ENCODE measurements around the gene KRTAP3-1.
"Not testable (repeated sequence)": the region's sequence is repeated elsewhere in the genome, so short reads cannot be mapped to it uniquely, and the experiment has no call there.

The KRTAP3-1 gene

DNA sequence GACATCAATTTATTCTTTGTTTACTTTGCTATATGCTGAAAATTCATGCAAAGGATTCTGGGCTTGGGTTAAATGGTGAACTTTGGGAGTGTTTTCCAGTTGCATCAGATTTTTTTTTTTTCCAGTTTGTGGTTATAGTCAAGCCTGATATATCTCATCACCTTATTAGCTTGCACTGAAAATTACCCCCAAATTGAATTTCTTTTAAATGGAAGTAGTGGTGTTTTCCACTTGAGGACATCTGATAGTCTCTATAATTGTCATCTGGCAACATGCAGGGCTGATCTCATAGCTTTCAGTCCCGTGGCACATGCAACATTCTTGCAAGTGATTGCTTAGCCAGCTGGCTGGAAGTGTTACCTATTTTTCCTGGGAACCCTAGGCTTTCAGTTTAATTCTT is 4.7 kb upstream of the KRTAP3-1 start:
- DNase-seq, result no peak

DNA sequence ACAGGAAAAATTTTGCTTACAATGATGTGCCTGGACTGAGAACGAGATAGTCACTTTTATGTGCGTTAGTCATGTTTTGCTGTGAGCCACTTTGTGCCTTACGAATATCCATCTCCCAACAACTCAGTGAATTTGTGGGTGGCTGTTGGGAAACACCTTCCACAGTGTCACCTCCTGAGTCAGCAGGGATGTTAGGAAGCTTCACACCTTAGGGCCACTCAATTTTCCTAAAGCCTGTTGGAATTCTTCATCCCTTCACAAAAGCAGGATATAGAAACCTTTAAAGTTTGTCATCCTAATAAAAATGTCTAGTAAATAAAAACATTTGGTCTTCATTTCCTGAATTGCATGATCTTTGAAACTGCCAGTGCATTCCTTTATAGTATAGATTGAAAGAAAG is 4.3 kb upstream of the KRTAP3-1 start:
- DNase-seq, result no peak

DNA sequence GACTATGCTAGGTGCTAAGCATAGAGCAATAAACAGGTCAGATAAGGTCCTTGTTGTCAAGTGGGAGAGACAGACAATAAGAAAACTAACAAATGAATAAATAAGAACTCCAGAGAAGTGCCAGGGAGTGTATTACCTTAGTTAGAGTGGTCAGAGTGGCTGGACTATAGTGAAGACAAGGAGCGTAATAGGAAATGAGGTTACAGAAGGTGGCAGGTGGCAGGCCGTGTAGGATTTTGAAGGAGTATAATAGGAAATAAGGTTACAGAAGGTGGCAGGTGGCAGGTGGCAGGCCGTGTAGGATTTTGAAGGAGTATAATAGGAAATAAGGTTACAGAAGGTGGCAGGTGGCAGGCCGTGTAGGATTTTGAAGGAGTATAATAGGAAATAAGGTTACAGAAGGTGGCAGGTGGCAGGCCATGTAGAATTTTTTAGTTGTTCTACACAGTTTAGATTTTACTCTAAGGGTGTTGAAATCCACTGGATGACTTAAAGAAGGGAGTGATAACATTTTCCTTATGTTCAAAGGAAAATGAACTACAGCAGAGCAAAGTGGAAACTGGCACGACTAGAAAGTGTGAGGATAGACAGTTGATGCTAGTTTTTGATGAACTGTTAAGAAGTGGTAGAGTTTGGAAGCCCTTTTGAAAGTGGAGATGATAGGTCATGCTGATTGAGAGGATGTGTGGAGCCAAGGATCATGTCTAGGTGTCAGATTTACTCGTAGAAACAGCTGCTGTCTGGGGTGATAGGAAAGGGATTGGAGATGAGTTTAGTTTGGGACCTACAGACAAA is 3.6 kb upstream of the KRTAP3-1 start:
- DNase-seq, result no peak

DNA sequence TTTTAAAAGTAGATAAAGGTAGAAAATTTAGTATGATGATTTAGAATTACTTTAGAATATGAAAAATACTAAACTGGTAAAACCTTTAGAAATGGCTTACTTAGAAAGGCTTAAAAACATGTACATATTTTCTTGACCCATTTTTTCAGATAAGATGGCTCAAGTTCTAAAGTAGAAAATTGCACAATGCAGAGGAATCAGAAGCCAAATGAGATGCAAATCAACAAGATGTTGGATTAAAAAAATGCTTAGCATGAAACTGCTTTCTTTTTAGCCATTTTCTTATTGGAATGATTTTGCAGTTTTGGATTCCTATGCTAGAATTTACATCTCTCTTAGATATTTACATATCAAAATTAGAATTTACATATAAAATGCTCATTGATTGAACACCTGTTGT is 1.5 kb upstream of the KRTAP3-1 start:
- no peak for DNase-seq

DNA sequence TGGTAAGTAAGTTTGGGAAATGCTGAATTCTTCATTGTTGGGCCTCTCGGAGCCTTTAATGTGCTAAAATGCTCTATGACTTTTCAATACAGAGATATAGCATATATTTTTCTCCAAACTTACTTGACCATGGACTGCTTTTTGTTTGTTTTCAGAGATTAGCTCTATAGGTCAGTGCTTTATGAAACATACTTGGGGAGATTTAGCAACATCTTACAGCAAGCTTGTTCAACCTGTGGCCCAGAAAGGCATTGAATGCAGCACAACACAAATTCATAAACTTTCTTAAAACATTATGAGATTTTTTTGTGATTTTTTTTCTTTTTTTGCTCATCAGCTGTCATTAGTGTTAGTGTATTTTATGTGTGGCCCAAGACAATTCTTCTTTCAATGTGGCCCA is 1.0 kb upstream of the KRTAP3-1 start:
- no peak for DNase-seq

DNA sequence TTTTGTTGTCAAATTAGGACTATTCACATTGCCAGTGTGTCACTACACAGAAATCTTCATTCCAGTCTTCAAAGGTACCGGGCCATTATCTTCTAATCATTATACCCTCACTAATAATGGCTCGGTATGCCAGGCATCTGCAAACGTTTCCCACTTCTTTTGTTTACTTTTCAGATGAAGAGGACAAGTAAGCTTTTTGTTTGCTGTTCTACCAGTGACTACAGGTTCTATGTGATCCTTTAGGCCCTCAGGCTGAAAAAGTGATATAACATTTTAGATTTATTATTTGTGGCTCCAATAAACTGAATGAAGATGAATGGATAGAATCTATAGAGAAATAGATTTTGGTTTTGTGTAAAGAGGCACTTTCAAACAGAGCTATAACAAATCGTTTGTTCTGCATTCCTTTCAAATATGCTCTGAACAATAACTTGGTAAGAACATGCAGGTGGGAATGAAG is 403 bp upstream of the KRTAP3-1 start:
- no peak for DNase-seq

DNA sequence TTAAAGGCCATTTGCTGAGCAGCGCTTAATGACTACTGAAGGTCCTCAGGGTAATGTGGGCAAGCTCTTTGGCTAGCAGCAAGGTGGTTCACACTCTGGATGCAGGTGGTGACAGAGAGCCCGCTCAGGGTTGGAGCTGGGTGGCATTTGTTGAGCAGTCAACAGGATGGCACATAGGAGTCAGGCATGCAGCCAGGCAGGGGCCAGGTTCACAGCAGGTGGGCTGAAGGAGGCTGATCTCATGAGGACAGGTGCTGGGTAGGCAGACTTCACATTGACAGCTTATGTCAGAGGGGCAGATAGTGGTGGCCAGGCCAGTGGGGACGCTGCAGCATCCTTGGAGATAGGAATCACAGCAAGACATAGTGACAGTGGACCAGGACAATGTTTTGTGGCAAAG is 4.5 kb downstream of the KRTAP3-1 start:
- no peak for DNase-seq

DNA sequence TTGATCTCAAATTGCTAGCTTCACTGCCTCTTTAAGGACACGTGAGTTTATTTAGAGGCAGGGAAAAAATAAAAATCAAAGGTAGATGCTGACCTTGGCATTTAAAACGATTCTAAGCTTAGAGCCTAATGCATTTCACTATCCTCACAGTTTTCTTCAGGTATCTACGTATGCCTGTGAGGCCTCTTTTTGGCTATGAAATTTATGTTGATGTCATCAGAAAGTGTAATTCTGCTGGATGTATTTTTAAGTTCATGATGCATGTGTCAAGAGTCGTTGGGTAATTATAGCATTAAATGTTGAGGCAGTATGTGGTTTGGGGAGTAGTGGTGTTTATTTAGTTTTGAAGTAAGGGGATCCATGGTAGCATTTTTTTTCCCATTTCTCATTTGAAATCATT is 5.0 kb downstream of the KRTAP3-1 start:
- no peak for DNase-seq

DNA sequence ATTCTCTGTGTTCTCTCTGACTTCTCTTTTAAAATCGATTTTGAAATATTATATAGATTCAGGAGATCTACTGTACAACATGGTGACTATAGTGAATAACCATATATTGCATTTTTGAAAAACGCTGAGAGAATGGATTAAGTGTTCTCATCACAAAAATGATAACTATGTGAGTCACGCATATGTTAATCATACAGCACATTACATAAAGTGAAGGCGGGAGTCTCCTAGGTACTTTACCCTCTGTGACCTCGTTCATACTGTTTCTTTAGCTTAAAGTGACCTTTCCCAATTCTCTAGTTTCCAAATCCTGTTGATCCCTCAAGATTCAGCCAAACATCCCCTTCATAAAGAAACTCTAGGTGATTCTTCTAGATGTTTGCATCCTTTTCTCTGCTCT is 6.1 kb downstream of the KRTAP3-1 start:
- DNase-seq, result no peak

DNA sequence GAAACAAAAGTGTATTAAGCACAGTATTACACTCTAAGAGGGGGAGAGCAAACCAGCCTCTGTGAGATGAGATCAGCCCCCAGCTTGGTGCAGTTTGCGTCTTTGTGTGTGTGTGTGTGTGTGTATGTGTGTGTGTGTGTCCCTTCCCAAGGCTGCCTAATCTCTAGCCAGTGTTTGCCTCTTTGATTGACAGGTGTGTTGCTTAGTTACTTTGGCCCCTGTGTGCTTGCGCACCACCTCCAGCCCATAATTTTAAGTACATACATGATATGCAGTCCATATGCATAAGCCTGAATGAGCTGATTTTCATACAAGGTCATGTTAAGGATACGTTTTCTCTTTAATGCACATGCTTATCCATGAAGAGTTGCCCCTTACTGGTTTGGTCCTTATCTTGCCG is 7.1 kb downstream of the KRTAP3-1 start:
- no peak for DNase-seq

DNA sequence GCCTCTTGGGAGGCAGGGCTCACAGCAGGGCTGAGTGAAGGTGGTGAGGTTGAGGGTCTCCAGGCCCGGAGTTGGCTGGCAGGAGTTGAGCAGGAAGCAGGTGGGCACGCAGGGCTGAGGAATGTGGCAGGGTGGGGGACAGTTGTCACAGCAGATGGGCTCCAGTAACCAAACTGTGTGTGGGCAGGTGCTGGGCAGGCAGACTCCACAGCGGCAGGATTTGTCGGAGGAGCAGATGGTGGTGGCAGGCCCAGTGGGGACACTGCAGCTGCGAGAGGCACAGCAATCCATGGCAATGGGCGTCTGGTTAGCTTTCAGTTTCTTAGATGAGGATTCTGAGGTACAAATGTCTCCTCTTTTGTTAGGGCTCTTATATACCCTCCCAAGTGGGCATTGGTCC is 9.4 kb downstream of the KRTAP3-1 start, which contains the start of gene KRTAP3-2:
Gene KRTAP3-2, minus strand, starts transcription at position 344 of the 400 bp plus-strand sequence. Its CDS starts 53 bp downstream, at position 291.
- not testable (repeated sequence) for DNase-seq

DNA sequence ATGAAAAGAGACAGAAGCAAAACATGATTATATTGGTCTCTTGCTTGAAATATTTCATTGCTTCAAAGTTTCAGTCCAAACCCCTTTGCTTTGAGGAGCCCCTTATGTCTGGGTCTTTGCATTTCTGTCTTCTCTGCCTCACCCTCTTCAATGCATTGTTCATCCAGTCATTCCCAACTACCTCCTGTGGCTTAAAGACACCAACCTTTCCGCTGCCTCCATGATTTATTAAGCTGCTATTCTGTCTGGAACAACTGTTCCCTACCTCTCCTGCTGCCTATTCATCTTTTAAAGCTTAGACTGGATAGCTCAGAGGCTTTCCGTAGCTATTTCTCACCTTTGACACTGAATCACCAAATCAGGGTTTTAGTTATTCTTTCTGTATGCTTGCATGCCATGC is 11.6 kb downstream of the KRTAP3-1 start:
- DNase-seq, result no peak

DNA sequence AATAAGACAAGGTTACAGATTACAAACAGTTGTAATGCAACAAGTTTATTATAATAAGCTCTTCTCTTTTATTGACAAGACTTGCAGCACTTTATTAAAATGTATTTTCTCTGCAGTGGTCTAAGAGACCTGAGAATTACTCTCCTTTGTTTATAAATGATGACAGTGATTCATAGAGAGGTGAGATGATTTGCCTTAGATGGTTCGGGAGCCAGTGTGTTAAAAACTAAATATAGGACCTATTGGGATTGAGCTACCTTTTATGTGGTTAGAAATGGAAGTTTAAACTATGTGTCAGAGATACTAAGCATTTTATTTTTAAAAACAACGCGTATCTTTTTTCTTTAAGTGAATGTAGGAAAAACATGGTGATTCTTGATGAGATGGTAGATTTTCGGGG is 12.1 kb downstream of the KRTAP3-1 start:
- no peak for DNase-seq

DNA sequence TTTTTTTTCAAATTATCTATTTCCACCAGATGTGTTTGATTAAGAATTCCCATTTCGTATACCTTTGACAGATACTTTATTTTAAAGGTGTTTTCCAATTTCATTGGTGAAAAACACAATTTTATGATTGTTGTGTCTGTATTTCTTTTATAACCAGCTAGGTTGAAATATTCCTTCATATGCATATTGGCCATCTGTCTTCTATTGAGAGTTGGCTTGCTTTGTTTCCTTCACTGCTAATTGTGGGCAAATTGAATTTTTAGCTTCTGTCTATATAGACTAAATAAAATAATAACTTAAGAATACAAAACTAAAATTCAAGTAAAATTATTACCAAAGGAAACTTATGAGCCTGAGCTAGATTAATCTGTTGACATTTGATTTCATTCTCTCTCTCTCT is 13.8 kb downstream of the KRTAP3-1 start:
- no peak for DNase-seq

DNA sequence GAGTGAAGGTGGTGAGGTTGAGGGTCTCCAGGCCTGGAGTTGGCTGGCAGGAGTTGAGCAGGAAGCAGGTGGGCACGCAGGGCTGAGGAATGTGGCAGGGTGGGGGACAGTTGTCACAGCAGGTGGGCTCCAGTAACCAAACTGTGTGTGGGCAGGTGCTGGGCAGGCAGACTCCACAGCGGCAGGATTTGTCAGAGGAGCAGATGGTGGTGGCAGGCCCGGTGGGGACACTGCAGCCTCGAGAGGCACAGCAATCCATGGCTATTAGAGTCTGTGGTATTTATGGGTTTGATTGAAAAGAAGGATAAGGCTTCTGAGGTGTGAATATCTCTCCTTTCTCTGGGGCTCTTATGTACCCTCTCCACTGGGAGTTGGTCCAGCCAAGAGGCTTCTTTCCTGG is 15.1 kb downstream of the KRTAP3-1 start, which contains the start of gene KRTAP3-3:
Gene KRTAP3-3, minus strand, starts transcription at position 326 of the 400 bp plus-strand sequence. Its CDS starts 67 bp downstream, at position 259.
- no peak for DNase-seq

DNA sequence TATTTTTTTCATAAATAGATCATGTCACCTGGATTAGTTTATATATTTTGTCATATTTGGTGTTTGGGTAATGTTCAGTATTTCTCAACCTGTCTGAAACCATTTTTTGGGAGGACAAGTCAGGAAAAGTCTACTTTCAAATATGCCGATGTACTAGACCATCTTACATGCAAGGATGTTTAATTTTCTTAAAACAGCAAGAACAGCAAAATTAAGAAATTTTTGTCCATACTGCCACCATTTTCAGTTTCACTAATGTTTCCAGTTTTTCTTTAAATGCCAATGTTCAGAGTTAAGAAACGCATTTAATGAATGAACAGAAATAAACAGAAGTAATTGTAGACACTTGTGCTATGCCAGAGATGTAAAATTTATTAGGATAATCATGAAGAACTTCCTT is 15.8 kb downstream of the KRTAP3-1 start:
- DNase-seq, result no peak

DNA sequence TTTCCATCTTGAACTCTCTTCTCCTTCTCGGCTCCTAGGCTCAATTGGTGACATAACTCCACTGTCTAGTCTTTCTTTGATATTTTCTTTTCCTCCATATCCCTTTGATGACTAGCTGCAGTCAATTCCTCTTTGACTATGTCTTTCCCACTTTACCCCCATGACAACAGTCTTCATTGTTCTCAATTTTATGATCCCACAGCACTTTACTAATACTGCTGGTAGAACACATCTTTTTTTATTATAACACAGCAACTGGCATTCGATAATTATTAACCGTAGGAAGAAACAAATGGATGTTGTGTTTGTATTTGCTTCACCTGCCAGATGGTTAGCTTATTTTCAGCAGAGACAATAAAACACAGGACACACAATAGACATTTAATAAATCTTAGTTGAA is 16.3 kb downstream of the KRTAP3-1 start:
- DNase-seq, result no peak

DNA sequence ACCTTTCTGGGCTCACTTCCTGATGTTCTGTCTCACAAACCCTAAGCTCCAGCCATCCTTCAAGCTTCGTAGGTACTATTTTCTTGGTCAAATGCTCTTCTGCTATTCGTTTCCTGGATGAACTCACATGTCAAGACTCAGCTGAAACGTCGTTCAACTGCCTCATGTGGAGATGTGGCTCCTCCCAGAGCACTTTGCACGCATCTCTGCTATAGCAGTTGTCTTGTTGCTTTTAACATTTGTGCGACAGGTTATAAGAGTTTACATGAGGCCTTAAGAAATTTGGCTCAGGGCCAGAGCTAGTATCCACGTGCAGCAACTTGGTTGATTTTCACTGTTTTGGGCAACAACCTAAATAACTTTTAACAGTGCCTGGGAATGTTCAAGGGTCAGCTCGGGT is 22.0 kb downstream of the KRTAP3-1 start:
- DNase-seq, result no peak

DNA sequence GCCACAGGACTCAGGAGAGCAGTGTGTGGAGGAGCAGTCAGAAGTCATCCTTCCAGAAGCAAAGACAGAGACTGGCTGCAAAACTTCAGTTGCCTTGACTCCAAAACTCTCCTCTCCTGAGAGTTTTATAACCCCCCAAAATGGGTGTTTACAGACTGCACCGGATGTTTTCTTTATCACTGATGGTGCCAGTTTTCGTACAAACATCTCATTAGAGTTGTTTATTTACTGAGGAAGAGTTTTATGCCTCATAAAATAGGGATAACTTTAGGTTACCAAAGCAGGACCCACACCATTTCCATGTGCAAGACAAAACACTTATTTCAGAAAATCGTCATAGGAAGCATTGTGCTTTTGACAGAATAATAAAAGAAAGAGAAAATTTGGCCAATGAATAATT is 24.7 kb downstream of the KRTAP3-1 start, which contains the start of gene KRT40:
Gene KRT40, minus strand, starts transcription at position 101 of the 400 bp plus-strand sequence. Its CDS starts 53 bp downstream, at position 48.
- no peak for DNase-seq

DNA sequence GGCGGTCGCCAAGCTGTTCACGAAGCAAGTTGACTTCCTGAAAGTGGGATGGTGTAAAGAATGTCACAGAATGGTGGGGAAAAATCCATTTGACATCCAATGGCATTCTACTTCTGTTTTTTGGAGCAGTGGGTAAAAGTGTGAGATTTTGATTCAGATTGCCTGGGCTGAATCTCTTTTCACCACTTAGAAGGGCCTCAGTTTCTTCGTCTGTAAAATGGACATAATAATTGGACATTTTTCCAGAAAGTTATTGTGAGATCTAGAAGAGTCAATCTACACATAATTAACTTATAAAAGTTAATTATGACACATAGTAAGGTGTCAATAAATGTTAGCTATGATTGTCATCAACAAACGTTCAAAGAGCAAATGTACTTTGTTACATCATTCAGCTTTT is 27.8 kb downstream of the KRTAP3-1 start:
- DNase-seq, result no peak

DNA sequence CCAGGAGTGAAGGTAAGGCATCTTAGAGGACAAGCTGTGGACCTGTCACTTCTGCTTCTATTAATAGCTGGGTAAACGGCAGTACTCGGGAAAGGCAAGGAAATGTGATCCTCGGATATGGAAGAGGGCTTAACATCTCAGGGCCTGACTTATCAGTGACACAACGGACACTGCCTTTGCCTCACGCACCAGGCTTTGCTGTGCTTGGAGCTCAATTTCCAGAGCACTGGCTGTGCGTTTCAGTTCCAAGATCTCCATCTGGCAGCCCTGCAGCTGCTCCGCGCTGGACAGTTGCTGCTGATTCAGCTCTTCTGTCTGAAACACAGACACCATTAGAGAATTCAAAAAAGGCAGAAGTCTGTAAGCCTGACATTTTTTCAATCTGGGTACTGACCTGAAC is 28.3 kb downstream of the KRTAP3-1 start:
- no peak for DNase-seq

DNA sequence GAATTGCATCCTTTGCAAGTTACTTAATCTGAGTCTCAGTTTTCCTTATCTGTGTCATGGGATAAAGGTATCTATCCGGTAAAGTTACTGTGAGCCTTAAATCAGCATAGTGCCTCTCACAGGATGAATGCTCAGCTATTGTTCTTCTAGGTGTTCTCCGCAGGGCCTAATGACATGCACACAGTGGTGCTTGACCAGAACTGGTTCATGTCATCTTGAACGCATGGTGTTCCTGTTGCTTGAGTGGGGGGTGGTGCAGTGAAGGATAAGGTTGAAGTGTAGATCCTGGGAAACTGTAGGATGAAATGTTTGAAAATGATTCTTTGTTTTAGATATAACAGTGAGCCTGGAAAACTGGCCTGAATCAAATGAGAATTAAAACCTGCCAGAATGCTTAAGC is 28.8 kb downstream of the KRTAP3-1 start:
- DNase-seq, result no peak

DNA sequence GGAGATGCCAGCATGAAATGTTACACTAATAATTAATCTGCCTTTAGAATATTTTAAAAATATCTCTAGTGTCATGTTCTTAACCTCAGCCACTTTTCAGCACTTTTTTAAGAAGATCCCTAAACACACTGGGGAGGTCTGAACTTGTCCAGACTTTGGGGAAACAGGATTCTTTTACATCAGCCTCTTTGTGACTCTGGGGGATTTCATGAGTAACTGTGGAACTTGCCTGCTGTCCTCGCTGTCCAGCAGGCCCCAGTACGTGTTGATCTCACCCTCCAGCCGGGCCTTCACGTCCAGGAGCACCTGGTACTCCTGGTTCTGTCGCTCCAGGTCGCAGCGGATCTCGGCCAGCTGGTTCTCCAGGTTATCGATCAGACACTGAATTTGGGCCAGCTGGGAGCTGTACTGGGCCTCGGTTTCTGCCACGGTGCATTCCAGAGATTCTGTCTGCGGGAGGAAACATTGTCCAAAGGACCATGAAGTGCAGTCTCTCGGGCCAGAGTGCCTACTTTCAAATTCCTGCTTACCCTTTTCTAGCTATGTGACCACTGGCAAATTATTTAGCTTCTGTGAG is 30.3 kb downstream of the KRTAP3-1 start:
- no peak for DNase-seq

DNA sequence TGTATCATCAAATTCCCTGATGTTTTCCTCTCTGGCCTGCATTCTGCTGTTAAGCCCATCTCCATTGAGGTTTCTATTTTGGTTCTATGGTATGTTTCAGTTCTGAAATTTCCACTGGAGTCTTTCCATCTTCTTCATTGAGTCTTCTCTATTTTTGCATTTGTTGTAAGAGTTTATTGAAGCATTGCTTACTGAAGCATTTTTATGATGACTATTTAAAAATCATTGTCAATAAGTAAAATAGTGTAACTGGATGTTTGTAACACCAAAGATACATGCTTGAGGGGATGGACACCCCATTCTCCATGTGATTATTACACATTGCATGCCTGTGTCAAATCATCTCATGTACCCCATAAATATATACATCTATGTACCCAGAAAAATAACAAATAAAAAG is 33.4 kb downstream of the KRTAP3-1 start:
- DNase-seq, result no peak
